ENCODE data around the gene SESN1.

Gene SESN1

DNA sequence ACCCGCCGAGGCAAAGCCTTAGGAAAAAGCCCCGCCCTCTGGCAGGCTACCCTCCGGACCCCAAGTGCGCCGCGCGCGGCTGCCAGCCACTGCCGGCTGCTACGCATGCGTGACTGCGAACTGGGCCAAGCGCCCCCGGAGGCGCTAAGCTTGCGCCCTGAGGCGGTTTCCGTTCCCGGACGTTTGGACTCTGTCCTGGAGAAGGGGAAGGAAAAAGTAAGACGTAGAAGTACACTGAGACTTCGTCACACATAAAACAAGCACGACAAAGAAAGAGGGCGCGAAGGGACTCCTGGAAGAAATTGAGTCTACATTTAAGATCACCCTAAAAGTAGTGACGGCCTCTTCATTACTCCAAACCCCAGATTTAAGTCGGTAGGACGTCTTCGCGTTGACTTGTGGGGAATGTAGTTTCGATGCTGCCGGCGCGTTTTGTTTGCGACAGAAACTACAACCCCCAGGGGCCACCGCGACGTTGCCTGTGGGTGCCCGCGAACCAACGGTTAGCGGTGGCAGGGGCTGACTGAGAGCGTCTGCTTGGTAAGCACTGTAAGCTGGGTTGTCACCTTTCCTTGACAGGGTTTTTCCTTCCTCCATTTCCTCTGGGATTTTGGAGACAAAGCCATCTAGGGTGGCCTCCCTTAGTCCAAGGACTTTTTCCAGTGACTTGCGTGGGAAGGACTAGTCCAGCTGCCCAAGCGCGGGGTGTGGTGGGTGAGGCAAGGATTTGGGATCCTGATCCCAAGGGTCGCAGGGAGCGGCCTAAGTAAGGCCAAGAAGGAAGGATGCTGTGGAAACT lies 589 bp upstream of the SESN1 start, which contains the start of gene CEP57L1:
Gene CEP57L1 (plus strand): TSS at position 472 of the 799 bp plus-strand sequence. CDS start 49,715 bp downstream, outside the sequence.
- no peaks in the 10 kb centered on the region for H3K27me3 ChIP-seq (ENCODE audit: control insufficient read depth, insufficient read depth, low read length)
- H3K4me2 ChIP-seq (ENCODE audit: low read length) = peak within 1 kb of the TSS; percentile 97
- peak within 1 kb of the TSS; percentile 73 for H3K9ac ChIP-seq
- TF ChIP-seq, protein P1, sequence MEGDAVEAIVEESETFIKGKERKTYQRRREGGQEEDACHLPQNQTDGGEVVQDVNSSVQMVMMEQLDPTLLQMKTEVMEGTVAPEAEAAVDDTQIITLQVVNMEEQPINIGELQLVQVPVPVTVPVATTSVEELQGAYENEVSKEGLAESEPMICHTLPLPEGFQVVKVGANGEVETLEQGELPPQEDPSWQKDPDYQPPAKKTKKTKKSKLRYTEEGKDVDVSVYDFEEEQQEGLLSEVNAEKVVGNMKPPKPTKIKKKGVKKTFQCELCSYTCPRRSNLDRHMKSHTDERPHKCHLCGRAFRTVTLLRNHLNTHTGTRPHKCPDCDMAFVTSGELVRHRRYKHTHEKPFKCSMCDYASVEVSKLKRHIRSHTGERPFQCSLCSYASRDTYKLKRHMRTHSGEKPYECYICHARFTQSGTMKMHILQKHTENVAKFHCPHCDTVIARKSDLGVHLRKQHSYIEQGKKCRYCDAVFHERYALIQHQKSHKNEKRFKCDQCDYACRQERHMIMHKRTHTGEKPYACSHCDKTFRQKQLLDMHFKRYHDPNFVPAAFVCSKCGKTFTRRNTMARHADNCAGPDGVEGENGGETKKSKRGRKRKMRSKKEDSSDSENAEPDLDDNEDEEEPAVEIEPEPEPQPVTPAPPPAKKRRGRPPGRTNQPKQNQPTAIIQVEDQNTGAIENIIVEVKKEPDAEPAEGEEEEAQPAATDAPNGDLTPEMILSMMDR (IDR thresholded peaks at IDR 0.05) = peak; percentile 13
- no peaks in the 10 kb centered on the region for H3K9me3 ChIP-seq (ENCODE audit: control insufficient read depth, low read length)
- H3K36me3 ChIP-seq (ENCODE audit: control insufficient read depth, insufficient read depth, low read length) = no peaks in the 10 kb centered on the region
- peaks cover 39% of the 10 kb centered on the region for H3K79me2 ChIP-seq
- H2AFZ ChIP-seq = peak within 1 kb of the TSS; percentile 84
- H3K27ac ChIP-seq = peak within 1 kb of the TSS; percentile 97
- peak within 1 kb of the TSS; percentile 85 for H3K4me3 ChIP-seq (ENCODE audit: low read depth, low read length)
- peaks cover 3% of the 10 kb centered on the region for H3K4me1 ChIP-seq

DNA sequence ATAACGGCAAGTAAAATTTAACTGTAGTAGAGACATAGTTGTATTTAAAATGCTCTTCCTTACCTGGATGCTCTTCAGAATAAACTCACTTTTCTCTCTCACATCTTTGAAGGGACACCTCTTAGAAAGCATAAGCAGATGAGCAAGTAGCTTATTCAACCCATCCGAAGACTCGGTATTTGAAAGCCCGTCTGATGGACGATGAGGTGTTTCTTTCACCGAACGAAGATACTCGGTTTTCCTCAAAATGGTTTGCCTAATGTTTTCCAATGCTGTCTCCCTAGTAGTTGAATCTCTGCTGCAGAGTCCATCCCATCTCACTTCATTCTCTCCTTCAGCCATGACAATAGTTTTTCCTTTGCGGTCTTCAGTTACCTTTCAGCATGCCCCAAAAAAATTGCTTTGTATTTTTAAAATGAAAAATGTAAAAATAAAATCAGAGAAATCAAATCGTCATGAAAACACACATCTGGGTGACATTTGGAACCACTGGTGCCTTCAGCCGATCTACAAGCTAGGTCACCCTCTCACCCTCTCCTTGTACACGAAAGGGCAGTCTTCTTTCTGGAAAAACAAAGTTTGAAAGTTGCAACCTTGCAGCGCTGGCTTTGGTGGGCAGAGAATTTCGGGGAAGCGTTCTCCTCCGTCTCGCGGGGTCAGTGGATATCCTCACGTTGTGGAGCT lies 772 bp downstream of the SESN1 start:
- TF ChIP-seq, protein P1 (IDR thresholded peaks at IDR 0.05) = no peak
- Histone ChIP-seq H3K36me3 (ENCODE audit: control insufficient read depth, insufficient read depth, low read length) (no peaks in the 10 kb centered on the region), H3K9me3 (ENCODE audit: control insufficient read depth, low read length) (no peaks in the 10 kb centered on the region), H3K4me3 (ENCODE audit: low read depth, low read length) (peak overlapping the region; percentile 85), H2AFZ (peak overlapping the region; percentile 84), H3K27ac (peak overlapping the region; percentile 97), H3K4me1 (peaks cover 7% of the 10 kb centered on the region), H3K79me2 (peaks cover 37% of the 10 kb centered on the region), H3K9ac (peak overlapping the region; percentile 55), H3K4me2 (ENCODE audit: low read length) (peak overlapping the region; percentile 97), H3K27me3 (ENCODE audit: control insufficient read depth, insufficient read depth, low read length) (no peaks in the 10 kb centered on the region)

DNA sequence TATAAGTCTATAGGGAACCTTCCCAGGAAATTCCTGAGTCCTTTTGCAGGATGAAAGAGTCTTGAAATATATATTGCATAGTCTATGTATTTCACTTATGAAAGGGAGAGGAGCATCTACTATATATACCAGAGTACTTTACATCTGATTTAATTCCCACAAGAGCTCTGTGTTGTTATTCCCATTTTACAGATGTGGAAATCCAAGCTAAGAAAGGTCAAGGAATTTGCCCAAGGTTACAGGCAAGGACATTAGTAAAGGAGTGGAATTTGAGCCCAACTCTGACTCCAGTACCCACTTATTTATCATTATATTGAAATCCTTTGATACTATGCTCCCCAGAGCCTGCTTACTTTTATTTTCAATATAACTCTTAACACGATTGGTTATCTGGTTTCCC lies 2.6 kb downstream of the SESN1 start:
- H3K4me3 ChIP-seq (ENCODE audit: low read depth, low read length) = peak overlapping the region; percentile 85
- no peaks in the 10 kb centered on the region for H3K36me3 ChIP-seq (ENCODE audit: control insufficient read depth, insufficient read depth, low read length)
- no peak overlapping the region for H3K27ac ChIP-seq
- peaks cover 14% of the 10 kb centered on the region for H3K4me1 ChIP-seq
- H3K27me3 ChIP-seq (ENCODE audit: control insufficient read depth, insufficient read depth, low read length) = no peaks in the 10 kb centered on the region
- H3K9me3 ChIP-seq (ENCODE audit: control insufficient read depth, low read length) = no peaks in the 10 kb centered on the region
- H3K79me2 ChIP-seq = peaks cover 31% of the 10 kb centered on the region
- H3K4me2 ChIP-seq (ENCODE audit: low read length) = peak overlapping the region; percentile 97
- H2AFZ ChIP-seq = no peak overlapping the region
- TF ChIP-seq, protein P1 (IDR thresholded peaks at IDR 0.05) = no peak
- no peak overlapping the region for H3K9ac ChIP-seq

DNA sequence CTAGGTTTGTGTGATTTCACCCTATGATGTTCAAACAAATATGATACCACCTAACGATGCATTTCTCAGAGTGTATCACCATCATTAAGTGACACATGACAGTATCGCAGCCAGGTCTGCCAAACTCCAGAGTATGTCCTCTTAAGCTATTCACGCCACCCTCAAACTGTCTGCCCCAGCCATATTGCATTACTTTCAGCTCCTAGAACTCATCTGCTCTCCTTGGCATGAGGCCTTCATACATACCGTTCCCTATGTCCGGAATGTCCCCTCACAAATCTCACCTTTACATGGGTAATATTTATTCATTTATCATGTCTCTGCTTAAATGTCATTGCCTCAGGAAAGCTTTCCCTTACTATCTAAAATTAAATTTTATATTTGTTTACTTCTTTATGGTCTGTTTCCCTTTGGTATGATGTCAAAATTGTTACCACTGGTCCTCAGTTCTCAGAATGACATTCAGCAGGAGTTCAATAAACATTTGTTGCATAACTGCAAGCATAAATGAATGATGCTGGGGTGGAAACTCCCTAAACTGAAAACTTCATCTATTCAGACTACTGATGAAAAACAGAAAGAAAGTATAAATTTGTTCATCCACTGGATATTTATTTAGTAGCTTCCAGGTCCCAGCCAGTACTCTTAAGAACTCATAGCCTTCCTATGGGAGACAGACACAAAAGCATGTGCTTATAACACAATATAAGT lies 3.2 kb downstream of the SESN1 start:
- H3K36me3 ChIP-seq (ENCODE audit: control insufficient read depth, insufficient read depth, low read length) = no peaks in the 10 kb centered on the region
- H3K4me1 ChIP-seq = peaks cover 11% of the 10 kb centered on the region
- peak overlapping the region; percentile 85 for H3K4me3 ChIP-seq (ENCODE audit: low read depth, low read length)
- H3K4me2 ChIP-seq (ENCODE audit: low read length) = peak overlapping the region; percentile 97
- TF ChIP-seq, protein P1 (IDR thresholded peaks at IDR 0.05) = no peak
- H3K27me3 ChIP-seq (ENCODE audit: control insufficient read depth, insufficient read depth, low read length) = no peaks in the 10 kb centered on the region
- H3K9me3 ChIP-seq (ENCODE audit: control insufficient read depth, low read length) = no peaks in the 10 kb centered on the region
- no peak overlapping the region for H3K9ac ChIP-seq
- H3K79me2 ChIP-seq = peaks cover 31% of the 10 kb centered on the region
- H3K27ac ChIP-seq = no peak overlapping the region
- no peak overlapping the region for H2AFZ ChIP-seq

Data from parathyroid adenoma (tissue), 2 donors.